Measurements from ENCODE around the gene SLC46A3.

Gene SLC46A3

GRCh38 chr13:28716511-28716910, 2.3 kb downstream of the SLC46A3 start:
- Histone ChIP-seq H3K4me1 (ENCODE audit: low read length) (peaks cover 15% of the 10 kb centered on the region), H3K9ac (ENCODE audit: low read length) (no peak overlapping the region), H3K27me3 (ENCODE audit: low read depth, low read length) (no peaks in the 10 kb centered on the region), H4K20me1 (ENCODE audit: insufficient read depth, low read length) (no peaks in the 10 kb centered on the region), H3K36me3 (replicated peaks; ENCODE audit: low read depth, low read length) (peaks cover 4% of the 10 kb centered on the region), H2AFZ (ENCODE audit: low read depth, low read length) (no peak overlapping the region), H3K4me3 (ENCODE audit: low read length) (no peak overlapping the region), H3K4me2 (ENCODE audit: low read length) (no peak overlapping the region), H3K9me3 (ENCODE audit: insufficient read depth, low read length) (no peaks in the 10 kb centered on the region), H3K79me2 (ENCODE audit: low read length) (no peaks in the 10 kb centered on the region), H3K27ac (ENCODE audit: low read length) (no peak overlapping the region)
- TF ChIP-seq, protein P1, sequence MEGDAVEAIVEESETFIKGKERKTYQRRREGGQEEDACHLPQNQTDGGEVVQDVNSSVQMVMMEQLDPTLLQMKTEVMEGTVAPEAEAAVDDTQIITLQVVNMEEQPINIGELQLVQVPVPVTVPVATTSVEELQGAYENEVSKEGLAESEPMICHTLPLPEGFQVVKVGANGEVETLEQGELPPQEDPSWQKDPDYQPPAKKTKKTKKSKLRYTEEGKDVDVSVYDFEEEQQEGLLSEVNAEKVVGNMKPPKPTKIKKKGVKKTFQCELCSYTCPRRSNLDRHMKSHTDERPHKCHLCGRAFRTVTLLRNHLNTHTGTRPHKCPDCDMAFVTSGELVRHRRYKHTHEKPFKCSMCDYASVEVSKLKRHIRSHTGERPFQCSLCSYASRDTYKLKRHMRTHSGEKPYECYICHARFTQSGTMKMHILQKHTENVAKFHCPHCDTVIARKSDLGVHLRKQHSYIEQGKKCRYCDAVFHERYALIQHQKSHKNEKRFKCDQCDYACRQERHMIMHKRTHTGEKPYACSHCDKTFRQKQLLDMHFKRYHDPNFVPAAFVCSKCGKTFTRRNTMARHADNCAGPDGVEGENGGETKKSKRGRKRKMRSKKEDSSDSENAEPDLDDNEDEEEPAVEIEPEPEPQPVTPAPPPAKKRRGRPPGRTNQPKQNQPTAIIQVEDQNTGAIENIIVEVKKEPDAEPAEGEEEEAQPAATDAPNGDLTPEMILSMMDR (IDR thresholded peaks at IDR 0.05; ENCODE audit: low read depth, low read length) = no peak
- no peak for TF ChIP-seq EZH2phosphoT487 (IDR thresholded peaks at IDR 0.05; ENCODE audit: low read depth)

- H3K79me2 ChIP-seq (ENCODE audit: low read length) = no peaks in the 10 kb centered on the region
- H3K9me3 ChIP-seq (ENCODE audit: insufficient read depth, low read length) = no peaks in the 10 kb centered on the region
- TF ChIP-seq, protein P1 (IDR thresholded peaks at IDR 0.05; ENCODE audit: low read depth, low read length) = no peak
- no peak for TF ChIP-seq EZH2phosphoT487 (IDR thresholded peaks at IDR 0.05; ENCODE audit: low read depth)
- no peak overlapping the region for H3K4me2 ChIP-seq (ENCODE audit: low read length)
- H3K27ac ChIP-seq (ENCODE audit: low read length) = no peak overlapping the region
- no peaks in the 10 kb centered on the region for H3K27me3 ChIP-seq (ENCODE audit: low read depth, low read length)
- no peak overlapping the region for H3K4me3 ChIP-seq (ENCODE audit: low read length)
- H4K20me1 ChIP-seq (ENCODE audit: insufficient read depth, low read length) = no peaks in the 10 kb centered on the region
- H2AFZ ChIP-seq (ENCODE audit: low read depth, low read length) = no peak overlapping the region
- H3K4me1 ChIP-seq (ENCODE audit: low read length) = peaks cover 23% of the 10 kb centered on the region
- H3K9ac ChIP-seq (ENCODE audit: low read length) = no peak overlapping the region
- peaks cover 8% of the 10 kb centered on the region for H3K36me3 ChIP-seq (replicated peaks; ENCODE audit: low read depth, low read length)
Measured at GRCh38 chr13:28714651-28715050, 4.1 kb downstream of the SLC46A3 start.

DNA sequence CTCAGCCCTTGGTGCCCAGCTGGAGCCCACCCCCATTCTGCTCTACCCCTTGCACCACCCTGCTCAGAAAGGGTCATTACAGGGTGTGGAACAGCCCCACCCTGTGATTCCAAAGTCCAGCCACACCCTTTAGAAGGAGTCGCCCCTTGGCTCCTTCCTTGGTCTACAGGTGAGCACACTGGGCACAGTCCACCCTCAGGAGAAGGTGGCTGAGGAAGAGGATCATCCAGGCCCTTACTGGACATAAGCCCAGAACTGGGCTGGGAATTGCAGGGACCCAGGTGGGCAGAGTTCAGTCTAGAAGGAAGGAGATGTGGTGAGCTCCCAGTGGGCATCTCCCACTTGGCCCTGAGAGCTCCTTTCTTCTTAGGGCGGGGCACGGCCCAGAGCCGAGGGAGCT, 8.6 kb downstream of the SLC46A3 start:
- Histone ChIP-seq H3K9ac (ENCODE audit: low read length) (no peak overlapping the region), H3K36me3 (replicated peaks; ENCODE audit: low read depth, low read length) (peaks cover 8% of the 10 kb centered on the region), H4K20me1 (ENCODE audit: insufficient read depth, low read length) (no peaks in the 10 kb centered on the region), H3K27me3 (ENCODE audit: low read depth, low read length) (no peaks in the 10 kb centered on the region), H3K4me1 (ENCODE audit: low read length) (peaks cover 42% of the 10 kb centered on the region), H3K27ac (ENCODE audit: low read length) (no peak overlapping the region), H3K9me3 (ENCODE audit: insufficient read depth, low read length) (no peaks in the 10 kb centered on the region), H2AFZ (ENCODE audit: low read depth, low read length) (no peak overlapping the region), H3K4me3 (ENCODE audit: low read length) (no peak overlapping the region), H3K4me2 (ENCODE audit: low read length) (no peak overlapping the region), H3K79me2 (ENCODE audit: low read length) (no peaks in the 10 kb centered on the region)
- no peak for TF ChIP-seq EZH2phosphoT487 (IDR thresholded peaks at IDR 0.05; ENCODE audit: low read depth)
- TF ChIP-seq, protein P1 (IDR thresholded peaks at IDR 0.05; ENCODE audit: low read depth, low read length) = no peak

GRCh38 chr13:28707629-28708427, 10.9 kb downstream of the SLC46A3 start:
- peaks cover 58% of the 10 kb centered on the region for H3K4me1 ChIP-seq (ENCODE audit: low read length)
- no peak overlapping the region for H2AFZ ChIP-seq (ENCODE audit: low read depth, low read length)
- peak overlapping the region; percentile 33 for H3K9ac ChIP-seq (ENCODE audit: low read length)
- H3K4me2 ChIP-seq (ENCODE audit: low read length) = peak overlapping the region; percentile 84
- H4K20me1 ChIP-seq (ENCODE audit: insufficient read depth, low read length) = no peaks in the 10 kb centered on the region
- peak overlapping the region; percentile 85 for H3K27ac ChIP-seq (ENCODE audit: low read length)
- TF ChIP-seq, protein P1 (IDR thresholded peaks at IDR 0.05; ENCODE audit: low read depth, low read length) = no peak
- H3K79me2 ChIP-seq (ENCODE audit: low read length) = no peaks in the 10 kb centered on the region
- H3K9me3 ChIP-seq (ENCODE audit: insufficient read depth, low read length) = no peaks in the 10 kb centered on the region
- H3K4me3 ChIP-seq (ENCODE audit: low read length) = peak overlapping the region; percentile 64
- peaks cover 11% of the 10 kb centered on the region for H3K36me3 ChIP-seq (replicated peaks; ENCODE audit: low read depth, low read length)
- no peaks in the 10 kb centered on the region for H3K27me3 ChIP-seq (ENCODE audit: low read depth, low read length)
